Measurements from ENCODE around the gene MITF.

DNA sequence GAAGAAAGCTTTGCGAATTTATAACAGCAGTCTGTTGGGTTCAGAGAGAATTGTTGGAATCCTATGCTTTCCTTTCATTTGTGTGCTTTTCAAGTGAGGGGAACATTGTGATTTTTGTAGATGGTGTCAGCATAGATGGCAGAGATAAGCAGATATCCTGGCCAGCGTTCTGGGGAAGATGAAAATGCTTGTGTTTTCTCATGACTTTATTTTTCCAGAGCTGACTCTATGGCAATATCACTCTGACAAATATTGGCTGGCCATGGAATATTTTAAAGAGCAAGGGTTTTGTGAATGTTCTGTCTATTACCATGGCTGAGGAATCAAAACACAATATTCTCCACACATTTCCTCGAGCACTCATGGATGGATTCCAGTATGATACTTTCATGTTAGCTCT lies 108.8 kb downstream of the MITF start:
- TF ChIP-seq GABPA (IDR thresholded peaks at IDR 0.05; ENCODE audit: low read depth) = no peak
- no peak for TF ChIP-seq POLR2AphosphoS5 (IDR thresholded peaks at IDR 0.05; ENCODE audit: low read depth, low read length)
- TF ChIP-seq, protein P1, sequence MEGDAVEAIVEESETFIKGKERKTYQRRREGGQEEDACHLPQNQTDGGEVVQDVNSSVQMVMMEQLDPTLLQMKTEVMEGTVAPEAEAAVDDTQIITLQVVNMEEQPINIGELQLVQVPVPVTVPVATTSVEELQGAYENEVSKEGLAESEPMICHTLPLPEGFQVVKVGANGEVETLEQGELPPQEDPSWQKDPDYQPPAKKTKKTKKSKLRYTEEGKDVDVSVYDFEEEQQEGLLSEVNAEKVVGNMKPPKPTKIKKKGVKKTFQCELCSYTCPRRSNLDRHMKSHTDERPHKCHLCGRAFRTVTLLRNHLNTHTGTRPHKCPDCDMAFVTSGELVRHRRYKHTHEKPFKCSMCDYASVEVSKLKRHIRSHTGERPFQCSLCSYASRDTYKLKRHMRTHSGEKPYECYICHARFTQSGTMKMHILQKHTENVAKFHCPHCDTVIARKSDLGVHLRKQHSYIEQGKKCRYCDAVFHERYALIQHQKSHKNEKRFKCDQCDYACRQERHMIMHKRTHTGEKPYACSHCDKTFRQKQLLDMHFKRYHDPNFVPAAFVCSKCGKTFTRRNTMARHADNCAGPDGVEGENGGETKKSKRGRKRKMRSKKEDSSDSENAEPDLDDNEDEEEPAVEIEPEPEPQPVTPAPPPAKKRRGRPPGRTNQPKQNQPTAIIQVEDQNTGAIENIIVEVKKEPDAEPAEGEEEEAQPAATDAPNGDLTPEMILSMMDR (IDR thresholded peaks at IDR 0.05) = no peak
- no peak for TF ChIP-seq FOXJ3 (CRISPR knock-in tag; IDR thresholded peaks at IDR 0.05)
- no peak for TF ChIP-seq YY1 (IDR thresholded peaks at IDR 0.05; ENCODE audit: low read depth)
- TF ChIP-seq, protein P2, sequence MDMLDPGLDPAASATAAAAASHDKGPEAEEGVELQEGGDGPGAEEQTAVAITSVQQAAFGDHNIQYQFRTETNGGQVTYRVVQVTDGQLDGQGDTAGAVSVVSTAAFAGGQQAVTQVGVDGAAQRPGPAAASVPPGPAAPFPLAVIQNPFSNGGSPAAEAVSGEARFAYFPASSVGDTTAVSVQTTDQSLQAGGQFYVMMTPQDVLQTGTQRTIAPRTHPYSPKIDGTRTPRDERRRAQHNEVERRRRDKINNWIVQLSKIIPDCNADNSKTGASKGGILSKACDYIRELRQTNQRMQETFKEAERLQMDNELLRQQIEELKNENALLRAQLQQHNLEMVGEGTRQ (IDR thresholded peaks at IDR 0.05; ENCODE audit: borderline replicate concordance, low read depth, low read length) = no peak
- no peak for TF ChIP-seq RFX5 (IDR thresholded peaks at IDR 0.05; ENCODE audit: low read length)
- no peak for TF ChIP-seq FOXM1 (IDR thresholded peaks at IDR 0.05; ENCODE audit: low read depth)
- TF ChIP-seq REST (IDR thresholded peaks at IDR 0.05; ENCODE audit: low read depth, low read length) = no peak
- no peak for TF ChIP-seq RCOR1 (IDR thresholded peaks at IDR 0.05; ENCODE audit: low read length)
- no peak for TF ChIP-seq CHD2 (IDR thresholded peaks at IDR 0.05; ENCODE audit: low read length, partially characterized antibody)
